ENCODE data around the gene ATP5F1E. TPM values are rescaled to one million over a fixed set of nuclear protein-coding genes. Genes with fewer than 3 reads are reported as not detected.
A peak's percentile ranks its signal among the peaks of the same experiment; 100 is the strongest.

The ATP5F1E gene
- total RNA-seq, 1 donor from 2014 or later, result 17.1 TPM

- no peak for TF ChIP-seq CTCF (IDR thresholded peaks at IDR 0.05; ENCODE audit: insufficient read depth, low read length, severe bottlenecking)
- DNase-seq (ENCODE audit: low read depth) (peak; percentile 96), FAIRE-seq (no peak)
- Histone ChIP-seq H3K27me3 (ENCODE audit: control insufficient read depth, insufficient read depth, low read length) (no peaks in the 10 kb centered on the region), H3K4me3 (ENCODE audit: low read depth, low read length) (no peak overlapping the region), H3K36me3 (ENCODE audit: control insufficient read depth, insufficient read depth, low read length) (no peaks in the 10 kb centered on the region)
These were observed 31.5 kb upstream of the ATP5F1E start for GRCh38 chr20:59063358-59064213.

- Histone ChIP-seq H3K27me3 (ENCODE audit: control insufficient read depth, insufficient read depth, low read length) (no peaks in the 10 kb centered on the region), H3K36me3 (ENCODE audit: control insufficient read depth, insufficient read depth, low read length) (no peaks in the 10 kb centered on the region), H3K4me3 (ENCODE audit: low read depth, low read length) (no peak overlapping the region)
- FAIRE-seq (peak; percentile 55), DNase-seq (ENCODE audit: low read depth) (no peak)
- no peak for TF ChIP-seq CTCF (IDR thresholded peaks at IDR 0.05; ENCODE audit: insufficient read depth, low read length, severe bottlenecking)
These were observed 29.9 kb upstream of the ATP5F1E start for GRCh38 chr20:59062081-59062480.

- TF ChIP-seq CTCF (IDR thresholded peaks at IDR 0.05; ENCODE audit: insufficient read depth, low read length, severe bottlenecking), result peak; percentile 28
- H3K27me3 ChIP-seq (ENCODE audit: control insufficient read depth, insufficient read depth, low read length), result no peaks in the 10 kb centered on the region
- H3K4me3 ChIP-seq (ENCODE audit: low read depth, low read length), result no peak overlapping the region
- no peaks in the 10 kb centered on the region for H3K36me3 ChIP-seq (ENCODE audit: control insufficient read depth, insufficient read depth, low read length)
- FAIRE-seq (no peak), DNase-seq (ENCODE audit: low read depth) (peak; percentile 51)
These were observed 23.2 kb upstream of the ATP5F1E start for GRCh38 chr20:59055302-59055701.

GRCh38 chr20:59051666-59052185, 19.6 kb upstream of the ATP5F1E start:
- H3K27me3 ChIP-seq (ENCODE audit: control insufficient read depth, insufficient read depth, low read length), result no peaks in the 10 kb centered on the region
- no peaks in the 10 kb centered on the region for H3K36me3 ChIP-seq (ENCODE audit: control insufficient read depth, insufficient read depth, low read length)
- no peak for DNase-seq (ENCODE audit: low read depth)
- TF ChIP-seq CTCF (IDR thresholded peaks at IDR 0.05; ENCODE audit: insufficient read depth, low read length, severe bottlenecking), result no peak
- FAIRE-seq, result no peak
- H3K4me3 ChIP-seq (ENCODE audit: low read depth, low read length), result no peak overlapping the region

GRCh38 chr20:59050437-59050836, 18.3 kb upstream of the ATP5F1E start:
- H3K4me3 ChIP-seq (ENCODE audit: low read depth, low read length), result no peak overlapping the region
- TF ChIP-seq CTCF (IDR thresholded peaks at IDR 0.05; ENCODE audit: insufficient read depth, low read length, severe bottlenecking), result no peak

More at GRCh38 chr20:59050437-59050836, 18.3 kb upstream of the ATP5F1E start:
- DNase-seq (ENCODE audit: low read depth) (no peak), FAIRE-seq (no peak)
- Histone ChIP-seq H3K36me3 (ENCODE audit: control insufficient read depth, insufficient read depth, low read length) (no peaks in the 10 kb centered on the region), H3K27me3 (ENCODE audit: control insufficient read depth, insufficient read depth, low read length) (no peaks in the 10 kb centered on the region)
